Amygdala (tissue), 56 donors: ENCODE results near the gene ELOVL2.
A peak's percentile ranks its signal among the peaks of the same experiment; 100 is the strongest.
"Not testable (repeated sequence)": the region's sequence is repeated elsewhere in the genome, so short reads cannot be mapped to it uniquely, and the experiment has no call there.

ENCODE experiments used
- DNase-seq, 56 donors: peaks; one replicate each; lab custom pipeline; 2025; lab: John Stamatoyannopoulos, UW

Gene ELOVL2

GRCh38 chr6:11043961-11044711 lies at the start of gene ELOVL2:
Gene ELOVL2, minus strand, starts transcription at chr6:11044305. Its CDS starts 75 bp downstream, at chr6:11044230.
- DNase-seq: peak in 4 of 56 donors; percentile 6 to 32 (median 28)

GRCh38 chr6:11093376-11093625 lies 49.2 kb upstream of the ELOVL2 start:
- no peak for DNase-seq

- DNase-seq: peak in 2 of 56 donors; percentile 34 to 38
Measured at GRCh38 chr6:11092668-11093375, 48.7 kb upstream of the ELOVL2 start.

- not testable (repeated sequence) for DNase-seq
Measured at GRCh38 chr6:11091141-11091540, 47.0 kb upstream of the ELOVL2 start.

GRCh38 chr6:11089695-11090094 lies 45.6 kb upstream of the ELOVL2 start:
- DNase-seq: no peak

GRCh38 chr6:11087141-11087812 lies 43.2 kb upstream of the ELOVL2 start:
- not testable (repeated sequence) for DNase-seq

- DNase-seq: no peak
Measured at GRCh38 chr6:11085758-11086435, 41.8 kb upstream of the ELOVL2 start.

GRCh38 chr6:11083956-11084355 lies 39.9 kb upstream of the ELOVL2 start:
- DNase-seq: no peak

- DNase-seq: no peak
Measured at GRCh38 chr6:11083491-11083890, 39.4 kb upstream of the ELOVL2 start.

GRCh38 chr6:11080296-11080695 lies 36.2 kb upstream of the ELOVL2 start:
- DNase-seq: no peak

- DNase-seq: no peak
Measured at GRCh38 chr6:11078266-11078665, 34.2 kb upstream of the ELOVL2 start.

- DNase-seq: no peak
Measured at GRCh38 chr6:11076540-11076939, 32.4 kb upstream of the ELOVL2 start.

GRCh38 chr6:11072101-11072500 lies 28.0 kb upstream of the ELOVL2 start:
- DNase-seq: no peak

- DNase-seq: no peak
Measured at GRCh38 chr6:11069760-11070159, 25.7 kb upstream of the ELOVL2 start.

GRCh38 chr6:11067348-11067747 lies 23.2 kb upstream of the ELOVL2 start:
- no peak for DNase-seq

- no peak for DNase-seq
Measured at GRCh38 chr6:11066505-11067347, 22.6 kb upstream of the ELOVL2 start.

- no peak for DNase-seq
Measured at GRCh38 chr6:11065436-11066202, 21.5 kb upstream of the ELOVL2 start.

GRCh38 chr6:11064836-11065235 lies 20.7 kb upstream of the ELOVL2 start:
- DNase-seq: peak in 20 of 56 donors; percentile 0 to 59 (median 14)

- no peak for DNase-seq
Measured at GRCh38 chr6:11062715-11063114, 18.6 kb upstream of the ELOVL2 start.
